Skin of body (tissue), 2 donors: ENCODE data around the gene SYTL3. TPM values are rescaled to one million over a fixed set of nuclear protein-coding genes. Genes with fewer than 3 reads are reported as not detected.

Experiments
- DNase-seq: peaks from one replicate; lab custom pipeline; 2025; lab: John Stamatoyannopoulos, UW
- total RNA-seq: library from RNA; depleted of rRNA; stranded (reverse); fragments of >200 nt; gene quantifications from one replicate; pipeline ENCODE4 v1.2.3, GENCODE V29; 2014

The SYTL3 gene
- total RNA-seq, 1 donor from 2014 or later = 2.7 TPM

DNA sequence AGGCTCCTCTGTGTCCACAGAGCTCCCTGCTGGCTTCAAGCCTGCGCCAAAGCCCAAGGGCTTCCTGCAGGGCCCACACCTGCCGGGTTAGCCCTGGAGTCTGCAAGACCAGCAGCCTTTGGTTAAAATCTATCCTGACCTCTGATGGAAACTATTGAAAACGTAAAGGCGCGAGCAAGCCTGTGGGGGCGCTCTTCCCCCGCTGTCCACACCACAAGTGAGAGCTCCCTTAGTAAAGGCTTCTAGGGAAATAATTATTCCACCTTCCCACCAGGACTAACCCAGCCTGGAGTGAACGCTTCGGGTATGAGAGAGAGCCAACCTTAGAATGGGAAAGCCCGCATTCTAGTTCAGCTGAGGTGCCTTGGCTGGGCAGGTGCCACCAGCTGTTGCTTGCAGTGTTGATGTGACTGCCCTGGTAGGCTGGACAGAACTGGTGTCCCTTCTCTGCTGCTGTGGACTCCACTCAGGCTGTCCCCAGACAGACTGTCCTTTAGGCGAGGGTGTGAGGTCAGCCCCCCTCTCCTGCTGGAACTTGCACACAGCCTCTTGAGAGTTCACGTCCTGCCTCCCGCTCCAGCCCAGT, 68.7 kb downstream of the SYTL3 start:
- DNase-seq = no peak

DNA sequence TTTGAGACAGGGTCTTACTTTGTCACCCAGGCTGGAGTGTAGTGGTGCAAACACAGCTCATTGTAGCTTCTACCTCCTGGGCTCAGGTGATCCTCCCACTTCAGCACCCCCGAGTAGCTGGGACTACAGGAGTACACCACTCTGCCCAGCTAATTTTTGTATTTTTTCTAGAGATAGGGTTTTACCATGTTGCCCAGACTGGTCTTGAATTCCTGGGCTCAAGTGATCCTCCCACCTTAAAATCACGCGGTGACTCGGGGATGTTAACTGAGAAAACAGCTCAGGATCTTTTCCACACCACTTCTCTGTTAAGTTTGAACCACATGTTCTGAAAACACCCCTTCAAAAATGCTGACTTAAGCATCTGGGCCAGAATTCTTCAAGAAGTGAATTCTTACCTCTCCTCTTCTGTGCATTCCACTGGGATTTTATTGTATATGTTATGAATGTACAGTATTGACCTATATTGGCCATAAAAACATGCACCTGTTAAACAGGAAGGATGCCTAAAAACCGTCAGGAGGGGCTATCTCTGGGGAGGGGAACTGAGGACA, 72.4 kb downstream of the SYTL3 start:
- DNase-seq = no peak

DNA sequence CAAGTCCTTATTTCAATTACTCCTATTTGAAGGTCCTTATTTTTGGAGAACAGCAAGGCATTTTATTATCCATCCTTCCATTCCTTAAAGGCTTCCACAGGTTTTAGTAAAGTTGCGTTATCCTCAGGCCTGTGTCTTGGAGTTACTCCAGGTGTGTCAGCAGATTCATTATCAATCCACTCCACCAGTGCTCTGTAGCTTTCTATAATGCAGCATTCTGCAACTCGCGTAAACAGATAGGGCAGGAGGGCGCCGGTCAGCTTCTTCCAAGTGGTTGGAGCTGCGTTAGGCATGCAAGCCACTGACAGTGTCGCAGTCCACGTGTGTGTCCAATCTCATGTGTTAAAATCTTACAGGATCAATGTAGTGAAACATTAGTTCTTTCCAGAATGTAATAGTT, 75.8 kb downstream of the SYTL3 start:
- DNase-seq = no peak

DNA sequence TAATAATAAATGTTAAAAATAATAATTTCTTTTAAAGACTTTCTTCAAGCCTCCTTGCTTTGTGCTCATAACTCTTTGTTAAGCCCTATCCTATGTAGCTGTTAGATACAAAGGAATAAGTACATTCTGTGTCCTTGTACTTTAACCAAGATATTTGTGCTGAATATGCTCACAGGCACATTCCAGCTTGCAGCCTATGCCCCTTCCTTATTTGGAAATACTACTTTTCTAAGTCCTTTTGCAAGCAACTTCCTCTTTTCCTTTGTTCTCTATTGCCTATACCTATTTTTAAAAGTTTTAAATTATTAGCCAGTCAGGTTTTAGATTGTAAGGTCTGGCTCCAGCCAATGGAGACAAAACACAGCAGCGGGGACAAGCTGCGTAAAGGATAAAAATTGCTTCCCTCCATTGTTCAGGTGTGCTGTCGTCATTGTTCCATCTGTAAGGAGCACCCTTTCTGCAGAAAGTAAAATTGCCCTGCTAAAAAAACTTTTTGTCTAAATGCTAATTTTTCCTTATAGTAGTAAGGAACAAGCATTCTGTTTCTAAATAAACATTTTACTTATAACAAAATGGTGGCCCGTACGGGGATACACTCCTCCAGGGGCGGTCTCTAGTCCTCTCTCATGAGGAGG, 80.2 kb downstream of the SYTL3 start:
- DNase-seq = no peak

DNA sequence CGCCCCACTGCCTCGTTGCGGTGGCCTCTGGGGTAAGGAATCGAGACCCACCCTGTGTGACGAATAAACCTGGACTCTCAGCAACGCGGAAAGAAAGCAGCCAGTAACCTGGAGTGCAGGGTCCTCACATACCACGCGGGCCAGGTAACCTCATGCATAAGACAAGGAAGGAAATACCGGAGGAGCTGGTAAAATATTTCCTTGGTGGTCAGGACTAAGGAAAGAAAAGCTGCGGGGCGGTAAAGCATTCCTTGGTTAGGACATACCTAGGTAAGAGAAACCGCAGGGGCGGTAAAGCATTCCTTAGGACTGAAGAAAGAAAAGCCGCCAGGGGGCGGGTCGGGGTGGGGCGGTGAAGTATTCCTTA, 80.7 kb downstream of the SYTL3 start:
- DNase-seq = no peak

DNA sequence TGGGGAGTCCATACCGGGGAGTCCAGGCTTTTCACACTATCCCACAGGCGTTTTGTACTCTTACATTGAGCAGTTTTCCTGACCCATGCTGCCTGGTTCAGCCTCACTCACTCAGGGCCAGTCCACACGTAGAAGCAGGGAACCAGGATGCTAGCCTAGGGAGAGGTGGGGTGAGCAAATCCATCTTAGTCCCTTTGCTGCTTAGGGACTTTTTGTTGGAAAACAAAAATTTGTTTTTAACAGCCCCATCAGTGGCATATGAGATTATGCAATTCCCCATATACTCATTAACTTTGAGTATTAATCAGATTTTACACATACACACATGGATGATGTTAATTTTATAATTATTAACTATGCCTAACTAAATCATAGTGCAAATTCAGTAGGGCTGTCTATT, 85.2 kb downstream of the SYTL3 start:
- DNase-seq = no peak

DNA sequence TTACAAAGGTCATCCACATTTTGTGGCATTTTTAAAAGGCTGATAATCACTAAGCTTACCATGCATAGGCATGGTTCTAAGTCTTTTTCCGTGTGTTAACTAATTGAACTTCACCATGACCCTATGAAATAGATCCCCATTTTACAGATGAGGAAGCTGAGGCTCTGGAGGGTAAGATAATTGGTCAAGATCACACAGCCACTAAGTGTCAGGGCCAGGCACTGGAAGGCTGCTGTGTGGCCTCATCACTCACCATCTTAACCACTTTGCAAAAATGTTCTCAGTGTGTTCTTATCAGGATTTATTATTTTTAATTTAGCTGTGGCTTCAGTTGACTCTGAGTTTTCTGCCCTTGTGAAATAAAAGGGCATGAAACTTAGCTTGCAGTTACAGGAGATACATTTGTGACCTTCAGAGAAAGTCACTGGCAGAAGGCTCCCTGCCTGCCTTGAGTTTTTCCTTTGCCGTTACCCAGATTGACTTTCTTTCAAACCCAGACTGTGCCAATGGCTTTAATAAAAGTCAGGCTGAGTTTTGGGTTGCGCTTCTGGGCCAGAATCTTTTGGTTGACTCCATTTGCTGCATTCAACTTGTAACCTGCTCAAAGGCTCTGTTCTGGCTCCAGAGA, 87.3 kb downstream of the SYTL3 start:
- DNase-seq = no peak

DNA sequence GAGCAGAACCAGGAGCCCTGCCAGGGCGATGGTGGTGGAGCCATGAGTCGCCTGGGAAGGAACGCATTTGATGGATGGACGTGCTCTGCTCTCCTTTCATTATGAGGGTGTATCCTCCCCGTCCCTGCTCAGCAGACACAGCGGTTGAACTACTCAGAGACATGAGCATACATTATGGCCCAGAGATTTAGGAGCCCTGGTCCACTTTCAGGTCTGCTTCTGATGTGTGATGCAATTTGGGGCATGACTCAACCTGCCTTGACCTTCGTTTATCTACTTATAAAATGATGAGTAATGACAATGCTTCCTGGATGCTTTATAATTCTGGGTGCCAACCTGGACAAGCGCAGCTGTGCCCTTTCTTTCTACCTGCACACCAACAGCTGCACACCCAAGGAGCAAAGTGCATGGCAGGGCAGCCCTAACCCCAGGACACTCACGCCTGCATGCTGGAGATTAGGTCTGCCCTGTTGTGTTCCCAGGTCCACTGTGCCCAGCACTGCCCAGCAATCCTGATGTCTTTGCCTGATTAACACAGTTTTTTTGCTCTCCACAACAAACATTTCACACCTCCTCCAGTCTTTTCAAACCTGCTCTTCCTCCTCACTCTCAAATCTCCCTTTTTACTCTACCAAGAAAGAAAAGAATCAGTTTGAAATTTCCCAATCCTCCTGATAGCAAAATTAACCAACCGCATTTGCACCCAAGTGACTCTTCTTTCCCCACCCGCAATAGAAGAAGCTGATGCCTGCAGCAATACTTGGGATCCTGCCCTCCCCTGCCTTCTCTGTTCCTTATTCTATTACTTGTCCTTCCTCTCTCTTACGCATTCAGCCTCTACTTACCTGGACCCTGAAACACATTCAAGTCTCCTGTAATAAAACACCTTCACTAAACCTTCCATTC, 88.1 kb downstream of the SYTL3 start:
- no peak for DNase-seq

DNA sequence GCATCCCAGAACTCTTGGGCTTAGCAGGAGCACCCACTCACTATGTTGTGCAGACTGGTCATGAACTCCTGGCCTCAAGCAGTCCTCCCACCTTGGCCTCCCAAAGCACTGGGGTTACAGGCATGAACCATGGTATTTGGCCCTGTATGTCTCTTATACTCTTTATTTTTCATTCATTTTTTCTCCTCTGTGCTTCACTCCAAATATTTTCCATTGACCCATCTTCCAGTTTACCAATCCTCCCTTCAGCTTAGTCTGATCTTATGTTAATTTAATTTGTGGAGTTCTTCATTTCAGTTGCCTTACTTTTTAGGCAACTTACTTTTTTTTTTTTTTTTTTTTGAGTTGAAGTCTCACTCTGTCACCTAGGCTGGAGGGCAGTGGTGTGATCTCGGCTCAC, 89.8 kb downstream of the SYTL3 start:
- DNase-seq = no peak

DNA sequence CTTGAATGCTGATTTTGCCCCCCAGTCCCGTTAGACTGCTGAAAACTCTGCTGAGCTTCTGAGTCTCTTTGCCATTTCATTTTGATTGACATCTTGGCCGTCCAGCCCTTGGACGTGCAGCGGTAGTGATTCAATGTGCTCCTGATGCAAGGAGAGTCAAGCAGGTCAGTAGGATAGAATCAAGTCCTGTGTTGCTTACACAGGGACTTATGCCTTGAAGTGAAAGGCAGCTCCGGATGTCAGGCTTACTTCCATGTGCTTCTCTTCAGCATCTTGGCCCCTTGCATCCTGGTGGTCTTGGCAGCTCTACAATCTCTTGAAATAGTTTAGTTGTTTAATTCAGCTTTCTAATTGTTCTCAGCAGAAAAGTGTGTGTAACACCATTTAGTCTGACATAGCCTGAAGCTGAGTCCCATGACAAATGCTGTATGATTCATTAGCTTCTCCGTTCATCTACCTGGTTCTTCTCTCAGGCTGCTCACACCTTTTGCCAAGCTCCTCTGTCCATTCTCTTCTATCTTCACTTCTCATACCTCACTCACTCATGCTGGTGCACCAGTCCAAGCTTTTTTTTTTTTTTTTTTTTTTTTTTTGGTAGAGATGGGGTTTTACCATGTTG, 93.3 kb downstream of the SYTL3 start:
- DNase-seq = peak; percentile 51

DNA sequence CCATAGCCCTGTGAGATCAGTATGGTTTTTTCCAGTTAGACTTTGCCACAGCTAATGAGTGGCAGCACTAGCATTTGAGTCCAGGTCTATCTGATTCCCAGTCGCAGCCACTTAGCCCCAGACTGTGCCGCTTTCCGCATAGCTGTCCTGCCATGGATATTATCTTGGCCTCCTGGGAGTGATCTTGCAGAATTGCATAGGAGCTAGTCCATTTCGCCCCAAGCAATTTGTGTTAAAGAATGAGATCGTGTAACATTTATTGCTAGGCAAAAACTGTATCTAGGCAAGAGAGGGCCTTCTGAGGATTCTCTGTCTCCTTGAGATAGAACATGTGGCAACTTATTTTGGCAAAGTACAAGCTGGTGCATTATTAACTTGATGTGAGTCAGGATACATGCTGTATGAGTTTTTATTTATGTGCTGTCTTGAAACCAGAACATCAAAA, 95.2 kb downstream of the SYTL3 start:
- no peak for DNase-seq

DNA sequence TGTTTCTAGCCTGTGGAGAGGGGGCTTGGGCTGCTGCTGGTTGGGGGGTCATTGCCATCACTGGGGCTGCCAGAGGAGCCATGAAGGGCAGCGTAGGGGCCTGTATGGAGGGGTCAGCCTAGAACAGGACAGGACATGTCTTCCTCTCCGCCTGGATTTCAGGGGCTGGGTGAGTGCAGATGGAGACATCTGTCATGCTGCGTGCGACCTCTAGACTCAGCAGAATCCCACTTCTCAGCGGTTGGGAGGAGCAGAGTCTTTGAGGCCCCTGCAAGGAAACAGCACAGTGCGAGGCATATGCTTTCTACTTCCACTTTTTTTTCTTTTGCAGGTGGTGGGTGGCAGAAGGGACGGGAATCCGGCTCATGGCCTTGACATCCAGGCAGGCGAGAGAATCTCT, 101.4 kb downstream of the SYTL3 start:
- no peak for DNase-seq

DNA sequence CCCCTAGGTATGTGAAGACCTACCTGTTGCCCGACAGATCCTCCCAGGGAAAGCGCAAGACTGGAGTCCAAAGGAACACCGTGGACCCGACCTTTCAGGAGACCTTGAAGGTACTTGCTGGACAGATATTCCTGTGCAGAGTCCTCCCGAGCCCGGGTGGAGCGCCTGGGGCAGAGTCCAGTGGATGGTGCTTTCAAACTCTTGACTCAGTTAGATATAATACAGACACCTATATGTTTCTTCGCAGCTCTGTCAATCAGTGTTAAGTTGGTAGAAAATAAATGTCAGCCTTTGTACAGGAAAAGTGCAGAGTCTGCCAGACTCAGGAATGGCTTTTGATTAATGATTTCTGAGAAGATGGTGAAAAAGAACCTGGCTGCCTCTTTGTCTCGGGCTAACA, 102.1 kb downstream of the SYTL3 start:
- no peak for DNase-seq

DNA sequence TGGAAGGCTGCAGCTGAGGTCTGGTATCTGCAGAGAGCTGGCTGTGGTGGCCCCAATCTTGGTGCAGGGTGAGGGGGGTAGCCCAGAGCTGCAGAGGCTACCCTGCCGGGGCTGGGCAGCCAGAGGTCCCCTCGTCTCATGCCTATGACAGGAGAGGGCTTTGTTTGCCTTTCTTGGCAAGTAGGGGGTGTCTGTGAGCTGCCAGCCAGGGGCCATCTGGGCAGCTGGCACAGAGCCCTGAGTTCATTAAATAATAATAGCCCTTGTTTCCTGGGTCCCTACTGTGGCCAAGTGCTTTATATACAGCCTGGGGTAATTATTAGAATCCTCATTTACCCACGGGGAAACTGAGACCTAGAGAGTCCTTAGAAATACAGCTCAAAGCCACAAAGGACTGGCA, 102.8 kb downstream of the SYTL3 start:
- DNase-seq = no peak

DNA sequence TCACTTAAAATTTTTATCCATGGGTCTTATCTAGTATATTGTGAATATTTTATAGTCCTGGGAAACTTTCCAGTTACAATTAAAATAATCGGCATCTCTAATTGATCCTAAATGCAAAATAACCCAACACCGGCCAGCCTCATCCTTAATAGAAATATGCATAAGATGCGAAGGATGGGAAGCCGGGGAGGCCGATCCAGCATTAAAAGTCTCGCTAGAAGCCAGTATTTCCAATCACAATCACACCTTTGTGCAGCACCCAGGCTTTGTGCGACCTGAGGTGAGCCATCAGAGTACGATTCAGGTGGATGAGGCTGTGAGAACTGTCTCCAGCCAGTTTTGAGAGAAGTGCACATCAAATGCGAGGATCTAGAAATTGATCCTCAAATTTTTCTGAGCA, 104.0 kb downstream of the SYTL3 start:
- no peak for DNase-seq

DNA sequence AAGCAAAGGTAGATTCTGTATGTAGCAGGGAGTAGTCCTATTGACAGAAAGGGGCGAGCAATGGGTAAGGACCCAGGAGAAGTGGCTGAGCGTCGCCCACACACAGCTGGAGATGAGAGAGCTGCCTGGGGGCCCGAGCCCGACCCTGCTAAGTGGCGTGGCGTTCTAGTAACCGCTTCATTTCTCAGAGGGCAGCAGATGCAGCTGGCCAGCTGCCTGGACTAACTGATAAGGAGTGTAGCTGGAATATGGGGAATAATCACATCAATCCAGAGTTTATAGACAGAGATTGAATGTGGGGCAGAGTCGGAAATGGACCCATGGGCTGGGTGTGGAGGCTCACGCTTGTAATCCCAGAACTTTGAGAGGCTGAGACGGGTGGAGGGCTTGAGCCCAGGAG, 104.9 kb downstream of the SYTL3 start:
- DNase-seq = no peak

DNA sequence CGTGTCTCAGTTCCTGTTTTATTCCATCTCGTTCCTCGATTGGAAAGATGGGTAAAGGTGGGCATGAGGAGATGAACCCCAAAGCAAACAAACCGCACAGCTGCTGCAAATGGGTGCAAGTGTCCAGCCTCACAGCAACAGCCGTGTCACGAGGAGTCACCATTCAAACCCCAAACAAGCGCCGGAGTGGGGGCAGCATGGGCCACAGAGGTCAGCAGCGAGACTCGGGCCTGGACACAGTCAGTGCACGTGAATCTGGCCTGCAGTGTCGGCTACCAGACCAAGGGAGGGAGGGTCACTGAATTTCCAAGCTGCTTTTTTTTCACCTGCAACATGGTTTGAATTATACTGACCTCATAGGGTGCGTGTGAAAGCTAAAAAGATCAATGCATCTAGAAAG, 105.8 kb downstream of the SYTL3 start:
- DNase-seq = no peak

DNA sequence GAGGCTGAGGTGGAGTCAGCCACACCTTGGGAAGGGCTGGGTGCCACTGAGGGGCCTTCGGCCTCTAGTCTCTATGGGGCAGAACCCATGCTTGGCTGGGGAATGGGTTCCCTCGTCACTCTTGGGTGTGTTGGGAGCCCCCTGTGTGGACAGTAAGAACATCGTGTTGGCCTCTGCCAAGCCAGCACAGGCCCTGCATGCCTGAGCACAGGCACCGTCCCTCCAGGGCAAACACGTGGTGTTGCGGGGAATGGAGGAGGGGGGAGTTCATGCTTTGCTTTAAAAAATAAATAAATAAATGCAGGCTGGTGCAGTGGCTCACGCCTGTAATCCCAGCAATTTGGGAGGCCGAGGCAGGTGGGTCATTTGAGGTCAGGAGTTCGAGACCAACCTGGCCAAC, 106.3 kb downstream of the SYTL3 start:
- DNase-seq = no peak

DNA sequence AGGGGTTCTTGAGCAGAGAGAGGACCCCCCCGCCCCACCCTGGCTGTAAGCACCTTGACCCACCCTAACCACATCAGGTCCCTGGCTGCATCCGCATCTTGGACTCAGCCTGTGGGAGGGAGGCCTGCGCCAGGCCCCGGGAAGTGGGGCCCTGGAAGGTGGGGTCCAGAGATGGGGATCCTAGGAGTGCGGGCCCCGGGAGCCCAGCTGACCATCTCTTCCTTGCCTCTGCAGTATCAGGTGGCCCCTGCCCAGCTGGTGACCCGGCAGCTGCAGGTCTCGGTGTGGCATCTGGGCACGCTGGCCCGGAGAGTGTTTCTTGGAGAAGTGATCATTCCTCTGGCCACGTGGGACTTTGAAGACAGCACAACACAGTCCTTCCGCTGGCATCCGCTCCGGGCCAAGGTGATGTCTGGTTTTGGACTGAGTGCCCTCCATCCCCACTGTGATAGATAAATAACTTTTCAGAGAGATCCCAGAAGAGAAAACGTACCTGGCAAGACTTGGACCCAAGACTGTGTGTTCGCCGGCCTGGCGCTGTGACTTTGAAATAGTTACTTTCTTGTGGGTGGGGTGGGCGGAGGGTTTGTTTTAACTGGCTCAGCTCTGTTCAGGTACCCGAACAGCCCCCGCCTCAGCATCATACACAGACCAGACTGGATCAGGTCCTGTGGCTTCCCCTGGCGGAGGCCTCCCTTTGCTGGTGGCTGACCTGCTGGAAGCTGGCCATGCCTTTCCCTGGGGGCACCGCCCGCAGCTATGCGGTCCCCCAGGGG, 107.3 kb downstream of the SYTL3 start:
- DNase-seq = no peak

DNA sequence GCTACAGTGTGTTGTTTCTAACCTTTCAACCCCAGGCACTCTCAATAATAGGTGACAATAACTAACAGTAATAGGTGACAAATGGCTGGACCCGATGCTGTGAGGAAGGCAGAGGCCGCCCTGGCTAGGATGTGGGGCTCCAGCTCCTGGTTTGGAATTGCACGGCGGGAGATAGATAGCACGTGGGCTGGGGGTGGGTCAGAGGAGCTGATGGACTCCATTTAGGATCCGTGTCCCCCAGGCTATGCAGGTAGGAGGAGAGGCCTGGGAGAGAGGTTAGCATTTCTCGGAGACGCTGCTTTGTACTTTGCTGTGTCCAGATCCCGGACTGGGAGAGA, 107.9 kb downstream of the SYTL3 start:
- DNase-seq = no peak

DNA sequence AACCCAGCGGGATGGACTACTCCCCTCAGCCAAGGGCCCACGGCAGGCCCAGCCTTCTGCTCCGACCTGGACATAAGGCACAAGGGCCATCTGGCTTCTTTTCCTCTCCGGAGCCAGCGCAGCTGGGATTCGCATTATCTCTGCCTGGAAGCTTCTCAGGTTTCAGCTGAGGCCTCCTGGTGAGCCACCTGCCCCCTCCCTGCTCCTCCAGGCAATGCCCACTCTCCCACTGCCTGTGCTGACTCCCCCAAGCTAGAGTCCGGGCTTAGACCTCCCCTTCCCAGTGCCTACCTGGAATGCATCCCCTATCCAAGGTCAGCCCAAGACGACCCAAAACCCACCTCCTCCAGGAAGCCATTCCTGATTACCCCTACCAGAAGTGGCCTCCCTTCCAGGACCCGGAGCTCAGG, 108.6 kb downstream of the SYTL3 start:
- DNase-seq = no peak
